ENCODE measurements around the gene NUP107.

DNA sequence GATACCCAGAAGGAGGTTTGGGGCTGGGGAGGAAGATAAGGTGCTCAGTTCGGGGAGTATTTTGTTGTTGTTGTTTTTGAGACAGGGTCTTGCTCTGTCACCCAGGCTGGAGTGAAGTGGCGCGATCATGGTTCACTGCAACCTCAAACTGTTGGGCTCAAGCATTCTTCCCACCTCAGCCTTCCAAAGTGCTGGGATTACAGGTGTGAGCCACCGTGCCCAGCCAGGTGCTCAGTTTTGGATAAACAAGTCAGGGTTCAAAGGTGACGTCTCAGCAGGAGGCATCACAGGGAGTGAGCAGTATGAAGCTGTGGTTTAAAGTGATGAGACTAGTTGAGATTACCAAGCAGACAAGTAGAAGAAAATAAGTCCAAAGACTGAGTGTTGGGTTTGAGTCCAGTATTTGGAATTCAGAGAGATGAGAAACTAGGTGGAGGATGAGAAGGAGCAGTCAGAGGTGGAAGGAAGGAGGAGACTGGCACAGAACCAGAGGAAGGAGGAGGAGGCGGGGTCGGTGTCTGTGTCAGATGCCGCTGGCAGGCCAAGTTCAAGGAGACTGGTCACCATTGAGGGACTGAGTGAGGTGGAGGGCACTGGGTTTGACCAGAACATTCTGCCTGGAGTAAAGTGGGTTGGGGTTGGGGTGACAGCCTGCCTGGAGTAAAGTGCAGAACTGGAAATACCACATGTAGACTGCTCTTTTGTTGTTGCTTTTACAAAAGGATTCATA is 75.3 kb downstream of the NUP107 start:
- TF ChIP-seq, protein P1, sequence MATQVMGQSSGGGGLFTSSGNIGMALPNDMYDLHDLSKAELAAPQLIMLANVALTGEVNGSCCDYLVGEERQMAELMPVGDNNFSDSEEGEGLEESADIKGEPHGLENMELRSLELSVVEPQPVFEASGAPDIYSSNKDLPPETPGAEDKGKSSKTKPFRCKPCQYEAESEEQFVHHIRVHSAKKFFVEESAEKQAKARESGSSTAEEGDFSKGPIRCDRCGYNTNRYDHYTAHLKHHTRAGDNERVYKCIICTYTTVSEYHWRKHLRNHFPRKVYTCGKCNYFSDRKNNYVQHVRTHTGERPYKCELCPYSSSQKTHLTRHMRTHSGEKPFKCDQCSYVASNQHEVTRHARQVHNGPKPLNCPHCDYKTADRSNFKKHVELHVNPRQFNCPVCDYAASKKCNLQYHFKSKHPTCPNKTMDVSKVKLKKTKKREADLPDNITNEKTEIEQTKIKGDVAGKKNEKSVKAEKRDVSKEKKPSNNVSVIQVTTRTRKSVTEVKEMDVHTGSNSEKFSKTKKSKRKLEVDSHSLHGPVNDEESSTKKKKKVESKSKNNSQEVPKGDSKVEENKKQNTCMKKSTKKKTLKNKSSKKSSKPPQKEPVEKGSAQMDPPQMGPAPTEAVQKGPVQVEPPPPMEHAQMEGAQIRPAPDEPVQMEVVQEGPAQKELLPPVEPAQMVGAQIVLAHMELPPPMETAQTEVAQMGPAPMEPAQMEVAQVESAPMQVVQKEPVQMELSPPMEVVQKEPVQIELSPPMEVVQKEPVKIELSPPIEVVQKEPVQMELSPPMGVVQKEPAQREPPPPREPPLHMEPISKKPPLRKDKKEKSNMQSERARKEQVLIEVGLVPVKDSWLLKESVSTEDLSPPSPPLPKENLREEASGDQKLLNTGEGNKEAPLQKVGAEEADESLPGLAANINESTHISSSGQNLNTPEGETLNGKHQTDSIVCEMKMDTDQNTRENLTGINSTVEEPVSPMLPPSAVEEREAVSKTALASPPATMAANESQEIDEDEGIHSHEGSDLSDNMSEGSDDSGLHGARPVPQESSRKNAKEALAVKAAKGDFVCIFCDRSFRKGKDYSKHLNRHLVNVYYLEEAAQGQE (IDR thresholded peaks at IDR 0.05; ENCODE audit: insufficient read depth in 1 of 2, low read depth in 2 of 2, low read length in 1 of 2): no peak
- TF ChIP-seq CTCF (IDR thresholded peaks at IDR 0.05): no peak
